ENCODE measurements around the gene HDAC6.
"Not testable (repeated sequence)": the region's sequence is repeated elsewhere in the genome, so short reads cannot be mapped to it uniquely, and the experiment has no call there.

Gene HDAC6

GRCh38 chrX:48798318-48798717, 3.5 kb upstream of the HDAC6 start:
- Histone ChIP-seq H3K9me3 (ENCODE audit: control insufficient read depth, insufficient read depth, low read length) (no peaks in the 10 kb centered on the region), H3K4me1 (ENCODE audit: insufficient read depth, low read length) (peaks cover 15% of the 10 kb centered on the region; the same call in 1 of the 2 replicates), H3K36me3 (ENCODE audit: insufficient read depth, low read length) (no peaks in the 10 kb centered on the region), H3K9ac (ENCODE audit: low read depth, low read length) (no peak overlapping the region)

GRCh38 chrX:48800574-48801279, 1.1 kb upstream of the HDAC6 start:
- H3K9me3 ChIP-seq (ENCODE audit: control insufficient read depth, insufficient read depth, low read length), result no peaks in the 10 kb centered on the region
- H3K4me1 ChIP-seq (ENCODE audit: insufficient read depth, low read length), result no peaks in the 10 kb centered on the region; the same call in 1 of the 2 replicates
- H3K36me3 ChIP-seq (ENCODE audit: insufficient read depth, low read length), result no peaks in the 10 kb centered on the region; the same call in 1 of the 2 replicates
- peak overlapping the region; percentile 94 for H3K9ac ChIP-seq (ENCODE audit: low read depth, low read length)

GRCh38 chrX:48802089-48802904, 430 bp downstream of the HDAC6 start:
- H3K9me3 ChIP-seq (ENCODE audit: control insufficient read depth, insufficient read depth, low read length), result no peaks in the 10 kb centered on the region
- no peaks in the 10 kb centered on the region; the same call in 1 of the 2 replicates for H3K36me3 ChIP-seq (ENCODE audit: insufficient read depth, low read length)
- peak overlapping the region; percentile 94 for H3K9ac ChIP-seq (ENCODE audit: low read depth, low read length)
- H3K4me1 ChIP-seq (ENCODE audit: insufficient read depth, low read length), result no peaks in the 10 kb centered on the region

- Histone ChIP-seq H3K36me3 (ENCODE audit: insufficient read depth, low read length) (no peaks in the 10 kb centered on the region; the same call in 1 of the 2 replicates), H3K4me1 (ENCODE audit: insufficient read depth, low read length) (no peaks in the 10 kb centered on the region), H3K9me3 (ENCODE audit: control insufficient read depth, insufficient read depth, low read length) (no peaks in the 10 kb centered on the region), H3K9ac (ENCODE audit: low read depth, low read length) (peak overlapping the region; percentile 94)
Measured at GRCh38 chrX:48802905-48803200, 986 bp downstream of the HDAC6 start.

- no peaks in the 10 kb centered on the region; the same call in 1 of the 2 replicates for H3K36me3 ChIP-seq (ENCODE audit: insufficient read depth, low read length)
- H3K9me3 ChIP-seq (ENCODE audit: control insufficient read depth, insufficient read depth, low read length), result no peaks in the 10 kb centered on the region
- H3K4me1 ChIP-seq (ENCODE audit: insufficient read depth, low read length), result no peaks in the 10 kb centered on the region
- no peak overlapping the region for H3K9ac ChIP-seq (ENCODE audit: low read depth, low read length)
Measured at GRCh38 chrX:48806081-48806480, 4.2 kb downstream of the HDAC6 start.

GRCh38 chrX:48813644-48814043, 11.8 kb downstream of the HDAC6 start:
- Histone ChIP-seq H3K36me3 (ENCODE audit: insufficient read depth, low read length) (no peaks in the 10 kb centered on the region), H3K9ac (ENCODE audit: low read depth, low read length) (no peak overlapping the region), H3K9me3 (ENCODE audit: control insufficient read depth, insufficient read depth, low read length) (no peaks in the 10 kb centered on the region), H3K4me1 (ENCODE audit: insufficient read depth, low read length) (no peaks in the 10 kb centered on the region)

- Histone ChIP-seq H3K9me3 (ENCODE audit: control insufficient read depth, insufficient read depth, low read length) (no peaks in the 10 kb centered on the region), H3K4me1 (ENCODE audit: insufficient read depth, low read length) (no peaks in the 10 kb centered on the region), H3K36me3 (ENCODE audit: insufficient read depth, low read length) (no peaks in the 10 kb centered on the region), H3K9ac (ENCODE audit: low read depth, low read length) (no peak overlapping the region)
Measured at GRCh38 chrX:48814722-48815121, 12.9 kb downstream of the HDAC6 start.

- Histone ChIP-seq H3K36me3 (ENCODE audit: insufficient read depth, low read length) (no peaks in the 10 kb centered on the region), H3K4me1 (ENCODE audit: insufficient read depth, low read length) (no peaks in the 10 kb centered on the region), H3K9ac (ENCODE audit: low read depth, low read length) (no peak overlapping the region), H3K9me3 (ENCODE audit: control insufficient read depth, insufficient read depth, low read length) (no peaks in the 10 kb centered on the region)
Measured at GRCh38 chrX:48815266-48815665, 13.4 kb downstream of the HDAC6 start.

GRCh38 chrX:48816014-48816810, 14.3 kb downstream of the HDAC6 start:
- H3K4me1 ChIP-seq (ENCODE audit: insufficient read depth, low read length), result no peaks in the 10 kb centered on the region
- H3K9ac ChIP-seq (ENCODE audit: low read depth, low read length), result no peak overlapping the region
- no peaks in the 10 kb centered on the region for H3K9me3 ChIP-seq (ENCODE audit: control insufficient read depth, insufficient read depth, low read length)
- H3K36me3 ChIP-seq (ENCODE audit: insufficient read depth, low read length), result no peaks in the 10 kb centered on the region

- Histone ChIP-seq H3K4me1 (ENCODE audit: insufficient read depth, low read length) (no peaks in the 10 kb centered on the region), H3K9me3 (ENCODE audit: control insufficient read depth, insufficient read depth, low read length) (no peaks in the 10 kb centered on the region), H3K9ac (ENCODE audit: low read depth, low read length) (no peak overlapping the region), H3K36me3 (ENCODE audit: insufficient read depth, low read length) (no peaks in the 10 kb centered on the region)
Measured at GRCh38 chrX:48818098-48818497, 16.2 kb downstream of the HDAC6 start.

- H3K4me1 ChIP-seq (ENCODE audit: insufficient read depth, low read length), result no peaks in the 10 kb centered on the region
- H3K9me3 ChIP-seq (ENCODE audit: control insufficient read depth, insufficient read depth, low read length), result no peaks in the 10 kb centered on the region
- H3K9ac ChIP-seq (ENCODE audit: low read depth, low read length), result no peak overlapping the region
- no peaks in the 10 kb centered on the region for H3K36me3 ChIP-seq (ENCODE audit: insufficient read depth, low read length)
Measured at GRCh38 chrX:48818866-48819265, 17.0 kb downstream of the HDAC6 start.

- not testable (repeated sequence) for H3K9me3 ChIP-seq (ENCODE audit: control insufficient read depth, insufficient read depth, low read length); H3K36me3 ChIP-seq (ENCODE audit: insufficient read depth, low read length); H3K9ac ChIP-seq (ENCODE audit: low read depth, low read length); H3K4me1 ChIP-seq (ENCODE audit: insufficient read depth, low read length)
Measured at GRCh38 chrX:48819394-48819793, 17.5 kb downstream of the HDAC6 start.

- H3K36me3 ChIP-seq (ENCODE audit: insufficient read depth, low read length), result no peaks in the 10 kb centered on the region
- H3K9me3 ChIP-seq (ENCODE audit: control insufficient read depth, insufficient read depth, low read length), result no peaks in the 10 kb centered on the region
- H3K9ac ChIP-seq (ENCODE audit: low read depth, low read length), result no peak overlapping the region
- H3K4me1 ChIP-seq (ENCODE audit: insufficient read depth, low read length), result no peaks in the 10 kb centered on the region
Measured at GRCh38 chrX:48823053-48823452, 21.2 kb downstream of the HDAC6 start.

GRCh38 chrX:48824066-48824465, 22.2 kb downstream of the HDAC6 start:
- Histone ChIP-seq H3K9ac (ENCODE audit: low read depth, low read length) (no peak overlapping the region), H3K9me3 (ENCODE audit: control insufficient read depth, insufficient read depth, low read length) (no peaks in the 10 kb centered on the region), H3K4me1 (ENCODE audit: insufficient read depth, low read length) (no peaks in the 10 kb centered on the region), H3K36me3 (ENCODE audit: insufficient read depth, low read length) (no peaks in the 10 kb centered on the region)

All from ES-I3 (cell line).